Keratinocyte (primary cell): Measurements from ENCODE around the gene PDE12.

Experiments used
- EZH2 ChIP-seq: IDR thresholded peaks from one replicate; pipeline ENCODE4 v1.6.1; 2012; ENCODE audit warnings: inconsistent platforms, mild to moderate bottlenecking, low read length, moderate library complexity
- TF ChIP-seq, protein P1 (sequence below), 3 experiments: IDR thresholded peaks in 1 of 3; conservative IDR thresholded peaks in 1 of 3; optimal IDR thresholded peaks in 1 of 3; 2 replicates in 2 of 3; 3 replicates in 1 of 3; pipeline versions ENCODE3 to v1.5.1; 2011; ENCODE audit warnings: low read length in 3 of 3, mild to moderate bottlenecking in 3 of 3, moderate library complexity in 2 of 3, control low read depth in 1 of 3, inconsistent platforms in 1 of 3; ENCODE audit not compliant: insufficient read depth in 2 of 3; ENCODE audit errors: extremely low read depth in 1 of 3

DNA sequence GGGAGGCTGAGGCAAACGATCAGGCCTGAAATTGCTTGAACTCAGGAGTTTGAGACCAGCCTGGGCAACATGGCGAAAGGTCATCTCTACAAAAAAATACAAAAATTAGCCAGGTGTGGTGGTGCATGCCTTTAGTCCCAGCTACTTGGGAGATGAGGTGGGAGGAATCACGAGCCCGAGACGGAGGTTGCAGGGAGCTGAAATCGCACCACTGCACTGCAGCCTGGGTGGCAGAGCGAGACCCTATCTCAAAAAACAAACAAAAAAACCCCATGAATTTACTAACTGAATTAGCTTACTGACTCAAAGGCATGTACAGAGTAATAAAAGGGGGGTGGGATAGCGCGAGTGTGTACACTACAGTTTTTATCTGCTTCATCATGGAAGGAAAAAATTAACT is 21.7 kb downstream of the PDE12 start:
- TF ChIP-seq EZH2, result no peak
- TF ChIP-seq, protein P1, sequence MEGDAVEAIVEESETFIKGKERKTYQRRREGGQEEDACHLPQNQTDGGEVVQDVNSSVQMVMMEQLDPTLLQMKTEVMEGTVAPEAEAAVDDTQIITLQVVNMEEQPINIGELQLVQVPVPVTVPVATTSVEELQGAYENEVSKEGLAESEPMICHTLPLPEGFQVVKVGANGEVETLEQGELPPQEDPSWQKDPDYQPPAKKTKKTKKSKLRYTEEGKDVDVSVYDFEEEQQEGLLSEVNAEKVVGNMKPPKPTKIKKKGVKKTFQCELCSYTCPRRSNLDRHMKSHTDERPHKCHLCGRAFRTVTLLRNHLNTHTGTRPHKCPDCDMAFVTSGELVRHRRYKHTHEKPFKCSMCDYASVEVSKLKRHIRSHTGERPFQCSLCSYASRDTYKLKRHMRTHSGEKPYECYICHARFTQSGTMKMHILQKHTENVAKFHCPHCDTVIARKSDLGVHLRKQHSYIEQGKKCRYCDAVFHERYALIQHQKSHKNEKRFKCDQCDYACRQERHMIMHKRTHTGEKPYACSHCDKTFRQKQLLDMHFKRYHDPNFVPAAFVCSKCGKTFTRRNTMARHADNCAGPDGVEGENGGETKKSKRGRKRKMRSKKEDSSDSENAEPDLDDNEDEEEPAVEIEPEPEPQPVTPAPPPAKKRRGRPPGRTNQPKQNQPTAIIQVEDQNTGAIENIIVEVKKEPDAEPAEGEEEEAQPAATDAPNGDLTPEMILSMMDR (optimal IDR thresholded peaks at IDR 0.05 in 1 of 3, IDR thresholded peaks at IDR 0.05 in 1 of 3, conservative IDR thresholded peaks at IDR 0.05 in 1 of 3; ENCODE audit: extremely low read depth in 1 of 3, insufficient read depth in 2 of 3, low read length in 3 of 3), result no peak
